Fibroblast of skin of right quadriceps (primary cell): Measurements from ENCODE around the gene MAML1.

ENCODE experiments used
- DNase-seq: peaks from one replicate; pipeline ENCODE4 v3.0.0-alpha.2; 2013

MAML1 gene

GRCh38 chr5:179824745-179825112 is 92.1 kb downstream of the MAML1 start:
- DNase-seq: no peak

GRCh38 chr5:179825655-179826182 is 93.1 kb downstream of the MAML1 start:
- no peak for DNase-seq
